Testis (tissue), 2 donors: ENCODE results near the gene PIP5K1B.

Experiments
- POLR2A ChIP-seq: fragments of 450-650 bp; IDR thresholded peaks from one replicate; pipeline ENCODE4 v1.6.1; 2017; ENCODE audit warnings: antibody characterized with exemption, mild to moderate bottlenecking, moderate library complexity
- TF ChIP-seq, protein P1 (sequence below), 3 experiments: fragments of 450-650 bp in 2 of 3; fragments of 200-600 bp in 1 of 3; sonication (generic) in 1 of 3; IDR thresholded peaks; one replicate each; pipeline ENCODE4 v1.5.1; 2016 to 2019; ENCODE audit warnings: antibody characterized with exemption in 3 of 3, mild to moderate bottlenecking in 2 of 3, moderate library complexity in 1 of 3

DNA sequence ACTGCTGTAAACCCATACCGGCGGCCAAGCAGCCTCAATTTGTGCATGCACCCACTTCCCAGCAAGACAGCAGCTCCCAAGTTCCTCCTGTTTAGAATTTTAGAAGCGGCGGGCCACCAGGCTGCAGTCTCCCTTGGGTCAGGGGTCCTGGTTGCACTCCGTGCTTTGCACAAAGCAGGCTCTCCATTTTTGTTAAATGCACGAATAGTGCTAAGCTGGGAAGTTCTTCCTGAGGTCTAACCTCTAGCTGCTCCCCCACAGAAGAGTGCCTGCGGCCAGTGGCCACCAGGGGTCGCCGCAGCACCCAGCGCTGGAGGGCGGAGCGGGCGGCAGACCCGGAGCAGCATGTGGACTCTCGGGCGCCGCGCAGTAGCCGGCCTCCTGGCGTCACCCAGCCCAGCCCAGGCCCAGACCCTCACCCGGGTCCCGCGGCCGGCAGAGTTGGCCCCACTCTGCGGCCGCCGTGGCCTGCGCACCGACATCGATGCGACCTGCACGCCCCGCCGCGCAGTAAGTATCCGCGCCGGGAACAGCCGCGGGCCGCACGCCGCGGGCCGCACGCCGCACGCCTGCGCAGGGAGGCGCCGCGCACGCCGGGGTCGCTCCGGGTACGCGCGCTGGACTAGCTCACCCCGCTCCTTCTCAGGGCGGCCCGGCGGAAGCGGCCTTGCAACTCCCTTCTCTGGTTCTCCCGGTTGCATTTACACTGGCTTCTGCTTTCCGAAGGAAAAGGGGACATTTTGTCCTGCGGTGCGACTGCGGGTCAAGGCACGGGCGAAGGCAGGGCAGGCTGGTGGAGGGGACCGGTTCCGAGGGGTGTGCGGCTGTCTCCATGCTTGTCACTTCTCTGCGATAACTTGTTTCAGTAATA is 330.6 kb downstream of the PIP5K1B start, which contains the start of gene FXN:
- TF ChIP-seq, protein P1, sequence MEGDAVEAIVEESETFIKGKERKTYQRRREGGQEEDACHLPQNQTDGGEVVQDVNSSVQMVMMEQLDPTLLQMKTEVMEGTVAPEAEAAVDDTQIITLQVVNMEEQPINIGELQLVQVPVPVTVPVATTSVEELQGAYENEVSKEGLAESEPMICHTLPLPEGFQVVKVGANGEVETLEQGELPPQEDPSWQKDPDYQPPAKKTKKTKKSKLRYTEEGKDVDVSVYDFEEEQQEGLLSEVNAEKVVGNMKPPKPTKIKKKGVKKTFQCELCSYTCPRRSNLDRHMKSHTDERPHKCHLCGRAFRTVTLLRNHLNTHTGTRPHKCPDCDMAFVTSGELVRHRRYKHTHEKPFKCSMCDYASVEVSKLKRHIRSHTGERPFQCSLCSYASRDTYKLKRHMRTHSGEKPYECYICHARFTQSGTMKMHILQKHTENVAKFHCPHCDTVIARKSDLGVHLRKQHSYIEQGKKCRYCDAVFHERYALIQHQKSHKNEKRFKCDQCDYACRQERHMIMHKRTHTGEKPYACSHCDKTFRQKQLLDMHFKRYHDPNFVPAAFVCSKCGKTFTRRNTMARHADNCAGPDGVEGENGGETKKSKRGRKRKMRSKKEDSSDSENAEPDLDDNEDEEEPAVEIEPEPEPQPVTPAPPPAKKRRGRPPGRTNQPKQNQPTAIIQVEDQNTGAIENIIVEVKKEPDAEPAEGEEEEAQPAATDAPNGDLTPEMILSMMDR (IDR thresholded peaks at IDR 0.05), result peak; percentile 95 to 97 (median 97)
- TF ChIP-seq POLR2A, result no peak
